Endodermal cell (in vitro differentiated cells): Measurements from ENCODE around the gene CEP83. TPM values are rescaled to one million over a fixed set of nuclear protein-coding genes. Genes with fewer than 3 reads are reported as not detected.
"Not testable (repeated sequence)": the region's sequence is repeated elsewhere in the genome, so short reads cannot be mapped to it uniquely, and the experiment has no call there.

Experiments used
- DNase-seq: peaks from one replicate; pipeline ENCODE4 v3.0.0-alpha.2; 2017
- H3K27ac ChIP-seq: 2 replicates; pipeline ENCODE4 v1.5.1; 2013; ENCODE audit warnings: mild to moderate bottlenecking, low read depth, low read length, moderate library complexity
- H3K27me3 ChIP-seq: 2 replicates; pipeline ENCODE4 v1.6.1; 2013; ENCODE audit warnings: mild to moderate bottlenecking, low read length, moderate library complexity; ENCODE audit not compliant: insufficient read depth, control insufficient read depth, poor library complexity, severe bottlenecking
- H3K36me3 ChIP-seq: 2 replicates; pipeline ENCODE4 v1.7.0; 2013; ENCODE audit warnings: mild to moderate bottlenecking, low read length, moderate library complexity; ENCODE audit not compliant: control insufficient read depth, insufficient read depth
- H3K4me1 ChIP-seq: one replicate; pipeline ENCODE4 v1.7.0; 2013; ENCODE audit warnings: low read length; ENCODE audit not compliant: control insufficient read depth, insufficient read depth
- H3K4me3 ChIP-seq: 2 replicates; pipeline ENCODE4 v1.5.1; 2013; ENCODE audit warnings: mild to moderate bottlenecking, low read length, moderate library complexity
- H3K9ac ChIP-seq: 2 replicates; pipeline ENCODE4 v1.6.1; 2013; ENCODE audit warnings: mild to moderate bottlenecking, low read length, moderate library complexity; ENCODE audit not compliant: poor library complexity, severe bottlenecking; ENCODE audit errors: extremely low read depth
- H3K9me3 ChIP-seq: 2 replicates; pipeline ENCODE4 v1.6.1; 2013; ENCODE audit warnings: mild to moderate bottlenecking, low read length, moderate library complexity; ENCODE audit not compliant: control insufficient read depth
- H3K27ac Mint-ChIP-seq: 2 replicates; pipeline ENCODE4 v1.8.0; 2020; ENCODE audit warnings: mixed read lengths
- H3K27me3 Mint-ChIP-seq: 2 replicates; pipeline ENCODE4 v1.8.0; 2021; ENCODE audit warnings: mild to moderate bottlenecking, mixed read lengths; ENCODE audit not compliant: insufficient read depth
- H3K36me3 Mint-ChIP-seq: 2 replicates; pipeline ENCODE4 v1.8.0; 2020; ENCODE audit warnings: low read depth, mixed read lengths
- H3K4me1 Mint-ChIP-seq: 2 replicates; pipeline ENCODE4 v1.8.0; 2020; ENCODE audit warnings: mixed read lengths
- H3K4me3 Mint-ChIP-seq: 2 replicates; pipeline ENCODE4 v1.8.0; 2020; ENCODE audit warnings: mild to moderate bottlenecking, moderate library complexity, mixed read lengths
- H3K9me3 Mint-ChIP-seq: 2 replicates; pipeline ENCODE4 v1.8.0; 2020; ENCODE audit warnings: mild to moderate bottlenecking, mixed read lengths
- CTCF ChIP-seq: fragments of 200-600 bp; sonication (generic); conservative IDR thresholded peaks from 2 replicates; pipeline ENCODE4 v1.5.0; 2021; ENCODE audit warnings: antibody characterized with exemption, mild to moderate bottlenecking
- WGBS, 2 experiments: methylation state at CpG; one replicate each; pipeline versions ENCODE4 v1.1.5 to v1.1.7; 2013; ENCODE audit warnings: missing lambda C conversion rate in 2 of 2, mixed read lengths in 1 of 2; ENCODE audit not compliant: insufficient coverage in 1 of 2, insufficient read length in 1 of 2; 5-methylcytosine and 5-hydroxymethylcytosine counted together
- total RNA-seq, 2 donors: library from RNA; stranded (reverse); fragmentation: NEBNext Ultra II Directional in 1 of 2; extraction: Animal tissue kit (Norgen Biotek cat#: 25700) in 1 of 2; gene quantifications; 2 replicates in 1 of 2; 3 replicates in 1 of 2; pipeline ENCODE4 v1.2.1, GENCODE V29; 2021

The CEP83 gene
- total RNA-seq, 2 donors from 2014 or later: 28.6 to 36.3 TPM

- Mint-ChIP-seq H3K36me3 (peaks cover 75% of the 10 kb centered on the region), H3K4me1 (no peaks in the 10 kb centered on the region), H3K4me3 (no peak overlapping the region), H3K27me3 (no peaks in the 10 kb centered on the region), H3K27ac (no peak overlapping the region), H3K9me3 (peaks cover 50% of the 10 kb centered on the region)
- TF ChIP-seq CTCF: no peak
- Histone ChIP-seq H3K9ac (no peak overlapping the region), H3K9me3 (peaks cover 31% of the 10 kb centered on the region), H3K4me3 (no peak overlapping the region), H3K4me1 (no peaks in the 10 kb centered on the region), H3K27ac (no peak overlapping the region), H3K36me3 (peaks cover 37% of the 10 kb centered on the region), H3K27me3 (no peaks in the 10 kb centered on the region)
- 92 to 94% methylated on average over 2 to 3 of the region's 4 CpGs for WGBS, 2 experiments
- no peak for DNase-seq
These were observed 62.3 kb downstream of the CEP83 start for GRCh38 chr12:94397401-94397800.

GRCh38 chr12:94396014-94396413 is 63.7 kb downstream of the CEP83 start:
- H3K4me3 Mint-ChIP-seq, H3K4me3 ChIP-seq, H3K9ac ChIP-seq, H3K27me3 ChIP-seq, H3K27me3 Mint-ChIP-seq, H3K27ac ChIP-seq, H3K4me1 Mint-ChIP-seq, H3K4me1 ChIP-seq, H3K27ac Mint-ChIP-seq, DNase-seq: not testable (repeated sequence)
- Mint-ChIP-seq H3K9me3 (peaks cover 57% of the 10 kb centered on the region), H3K36me3 (peaks cover 79% of the 10 kb centered on the region)
- peaks cover 28% of the 10 kb centered on the region for H3K36me3 ChIP-seq
- peaks cover 31% of the 10 kb centered on the region for H3K9me3 ChIP-seq
- WGBS, 2 experiments: 91 to 100% methylated on average over 1 to 4 of the region's 4 CpGs

- H3K9ac ChIP-seq: no peak overlapping the region
- H3K27me3 ChIP-seq: no peaks in the 10 kb centered on the region
- Mint-ChIP-seq H3K4me1 (peaks cover 12% of the 10 kb centered on the region), H3K27me3 (no peaks in the 10 kb centered on the region), H3K4me3 (peak overlapping the region; percentile 35), H3K36me3 (peaks cover 59% of the 10 kb centered on the region), H3K27ac (peak overlapping the region; percentile 68), H3K9me3 (peaks cover 36% of the 10 kb centered on the region)
- H3K4me1 ChIP-seq: no peaks in the 10 kb centered on the region
- H3K9me3 ChIP-seq: peaks cover 13% of the 10 kb centered on the region
- peaks cover 8% of the 10 kb centered on the region for H3K36me3 ChIP-seq
- no peak overlapping the region for H3K27ac ChIP-seq
- TF ChIP-seq CTCF: no peak
- H3K4me3 ChIP-seq: no peak overlapping the region
- no peak for DNase-seq
- 88% methylated on average over 3 to 4 of the region's 4 CpGs for WGBS, 2 experiments
These were observed 69.6 kb downstream of the CEP83 start for GRCh38 chr12:94390130-94390485.

GRCh38 chr12:94389482-94390129 is 70.1 kb downstream of the CEP83 start:
- Histone ChIP-seq H3K36me3 (peaks cover 13% of the 10 kb centered on the region), H3K9me3 (peaks cover 18% of the 10 kb centered on the region)
- peak overlapping the region; percentile 68 for H3K27ac Mint-ChIP-seq
- peaks cover 59% of the 10 kb centered on the region for H3K36me3 Mint-ChIP-seq
- H3K4me3 Mint-ChIP-seq: peak overlapping the region; percentile 35
- not testable (repeated sequence) for H3K4me1 ChIP-seq, H3K27me3 ChIP-seq, H3K9ac ChIP-seq, H3K4me3 ChIP-seq, H3K27me3 Mint-ChIP-seq, H3K27ac ChIP-seq
- DNase-seq: peak; percentile 93
- peaks cover 12% of the 10 kb centered on the region for H3K4me1 Mint-ChIP-seq
- H3K9me3 Mint-ChIP-seq: peaks cover 36% of the 10 kb centered on the region
- 86 to 98% methylated on average over 10 to 16 of the region's 16 CpGs for WGBS, 2 experiments
